Subcutaneous adipose tissue (tissue), 4 donors: ENCODE data around the gene PCNX4. TPM values are rescaled to one million over a fixed set of nuclear protein-coding genes. Genes with fewer than 3 reads are reported as not detected.

Source experiments
- CTCF ChIP-seq: fragments of 450-650 bp; IDR thresholded peaks from one replicate; pipeline ENCODE4 v1.5.1; 2016; ENCODE audit warnings: low read depth, mild to moderate bottlenecking, control low read depth, antibody characterized with exemption, moderate library complexity
- total RNA-seq, 4 donors: library from RNA; depleted of rRNA; stranded (reverse); fragments of >200 nt; gene quantifications; one replicate each; pipeline ENCODE4 v1.1.0, GENCODE V29; 2016

Gene PCNX4
- total RNA-seq, 4 donors from 2014 or later, result 38.1 to 59.7 (median 56.0) TPM

GRCh38 chr14:60210703-60211102 is 119.0 kb downstream of the PCNX4 start:
- TF ChIP-seq CTCF, result no peak

- no peak for TF ChIP-seq CTCF
Observed at GRCh38 chr14:60211153-60211552, 119.4 kb downstream of the PCNX4 start.

GRCh38 chr14:60212503-60213371 is 121.0 kb downstream of the PCNX4 start:
- TF ChIP-seq CTCF, result no peak

- no peak for TF ChIP-seq CTCF
Observed at GRCh38 chr14:60214003-60214402, 122.3 kb downstream of the PCNX4 start.

- no peak for TF ChIP-seq CTCF
Observed at GRCh38 chr14:60214415-60215126, 122.8 kb downstream of the PCNX4 start.

- no peak for TF ChIP-seq CTCF
Observed at GRCh38 chr14:60215127-60215444, 123.4 kb downstream of the PCNX4 start.
